ENCODE results near the gene ALPG.

DNA sequence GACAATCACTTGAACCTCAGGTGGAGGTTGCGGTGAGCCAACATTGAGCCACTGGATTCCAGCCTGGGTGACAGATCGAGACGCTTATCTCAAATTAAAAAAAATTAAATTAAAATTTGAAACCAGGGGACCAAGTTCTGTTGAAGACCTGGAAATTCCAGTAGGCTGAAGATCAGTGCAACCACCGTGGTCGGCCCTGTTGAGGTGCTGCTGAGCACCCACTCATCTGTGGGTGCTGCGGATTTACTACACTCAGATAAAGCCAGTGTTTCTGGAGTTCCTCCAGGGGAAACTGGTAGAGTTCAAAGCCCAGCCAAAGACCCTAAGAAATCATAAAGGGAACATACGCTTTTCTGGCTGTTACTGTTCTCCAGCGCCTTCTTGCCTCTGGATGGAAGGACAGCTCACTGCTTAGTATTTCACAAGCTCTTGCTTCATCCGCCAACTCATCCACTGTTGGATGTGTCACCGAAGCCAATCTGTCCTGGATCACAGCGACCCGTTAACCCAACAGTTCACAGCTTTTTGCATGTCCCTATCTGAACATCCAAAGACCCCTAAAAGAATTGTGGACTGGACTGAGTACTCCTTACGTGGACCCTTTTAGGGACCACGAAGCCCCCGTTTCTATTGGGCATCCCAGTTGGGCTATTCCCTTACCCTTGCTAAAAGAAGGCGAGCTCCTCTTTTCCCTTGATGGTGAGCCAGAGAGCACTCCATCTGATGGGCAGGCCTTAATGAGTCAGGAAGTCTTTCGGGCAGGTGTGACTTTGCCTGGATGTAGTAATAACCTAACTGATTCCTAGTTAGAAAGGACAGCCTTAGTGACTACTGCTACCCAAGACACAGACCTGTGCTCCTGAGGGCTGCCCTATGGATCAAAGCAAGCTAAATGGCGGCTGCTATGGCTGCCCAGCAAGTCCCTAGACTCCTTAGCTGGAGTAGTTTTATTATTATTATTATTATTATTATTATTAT is 34.1 kb upstream of the ALPG start:
- no peak for TF ChIP-seq RAD21 (IDR thresholded peaks at IDR 0.05; ENCODE audit: low read depth)
- no peak for TF ChIP-seq POLR2A (IDR thresholded peaks at IDR 0.05; ENCODE audit: borderline replicate concordance, extremely low read depth, insufficient read depth, insufficient read length)
- no peak for TF ChIP-seq POLR2AphosphoS5 (IDR thresholded peaks at IDR 0.05; ENCODE audit: low read depth, low read length)
- no peak for TF ChIP-seq CTCF (IDR thresholded peaks at IDR 0.05 in 2 of 3, conservative IDR thresholded peaks at IDR 0.05 in 1 of 3; ENCODE audit: borderline replicate concordance in 1 of 3, insufficient read depth in 1 of 3, low read depth in 2 of 3, low read length in 2 of 3)
- TF ChIP-seq SP1 (IDR thresholded peaks at IDR 0.05; ENCODE audit: low read depth) = no peak
- no peak for TF ChIP-seq EGR1 (IDR thresholded peaks at IDR 0.05; ENCODE audit: low read depth)
- no peak for TF ChIP-seq YY1 (IDR thresholded peaks at IDR 0.05; ENCODE audit: extremely low read depth, insufficient replicate concordance, low read depth, low read length)
- no peak for TF ChIP-seq ZNF274 (IDR thresholded peaks at IDR 0.05; ENCODE audit: low read depth, low read length)
- TF ChIP-seq CEBPB (IDR thresholded peaks at IDR 0.05; ENCODE audit: low read depth) = no peak
- no peak for TF ChIP-seq EZH2phosphoT487 (IDR thresholded peaks at IDR 0.05; ENCODE audit: borderline replicate concordance)

Data from HCT116 (cell line).